ENCODE results near the gene SLC30A7.

The SLC30A7 gene

DNA sequence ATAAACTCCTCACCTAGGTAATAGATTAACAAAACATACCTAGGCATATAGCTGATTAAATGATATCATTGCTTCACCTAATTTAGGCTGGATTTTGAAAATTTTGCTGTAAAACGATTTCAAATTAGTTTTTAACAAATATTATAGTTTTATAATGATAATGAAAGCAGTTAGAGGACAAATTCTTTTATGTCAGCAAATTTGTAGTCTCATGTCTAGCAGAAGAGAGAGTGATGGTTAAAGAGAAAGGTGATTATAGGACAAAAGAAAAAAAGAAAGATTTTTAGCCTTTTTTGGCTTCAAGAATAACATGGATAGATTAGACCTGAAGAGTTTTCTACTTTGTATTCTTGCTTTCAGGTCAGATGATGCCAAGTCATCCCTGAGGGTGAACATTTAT is 133.3 kb downstream of the SLC30A7 start:
- DNase-seq, result no peak

GRCh38 chr1:101030881-101031280 is 135.0 kb downstream of the SLC30A7 start:
- DNase-seq, result no peak

Data from activated CD8-positive, alpha-beta memory T cell treated with anti-CD3 and anti-CD28 coated beads, Interleukin-2, amount 50 U/mL, for 4 hours (primary cell).